GM19025 (cell line): Measurements from ENCODE around the gene ZNF200.
"Not testable (repeated sequence)": the region's sequence is repeated elsewhere in the genome, so short reads cannot be mapped to it uniquely, and the experiment has no call there.

Experiments
- ATAC-seq: cut with Tn5 transposase; IDR thresholded peaks from one replicate; pipeline ENCODE4 v1.9.1; 2021; ENCODE audit warnings: mild to moderate bottlenecking, low read depth, moderate library complexity; ENCODE audit not compliant: unreplicated experiment

Gene ZNF200

DNA sequence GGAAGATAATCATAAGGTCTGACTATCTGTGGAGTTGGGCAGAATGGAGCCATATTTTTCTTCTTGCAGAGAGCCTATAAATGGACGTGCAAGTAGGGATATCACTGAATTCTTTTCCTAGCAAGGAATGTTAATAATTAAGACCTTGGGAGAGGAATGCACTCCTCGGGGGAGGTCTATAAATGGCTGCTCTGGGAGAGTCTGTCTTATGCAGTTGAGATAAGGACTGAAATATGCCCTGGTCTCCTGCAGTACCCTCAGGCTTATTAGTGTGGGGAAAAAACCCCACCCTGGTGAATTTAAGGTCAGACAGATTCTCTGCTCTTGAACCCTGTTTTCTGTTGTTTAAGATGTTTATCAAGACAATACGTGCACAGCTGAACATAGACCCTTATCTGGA is 29.0 kb downstream of the ZNF200 start:
- not testable (repeated sequence) for ATAC-seq

DNA sequence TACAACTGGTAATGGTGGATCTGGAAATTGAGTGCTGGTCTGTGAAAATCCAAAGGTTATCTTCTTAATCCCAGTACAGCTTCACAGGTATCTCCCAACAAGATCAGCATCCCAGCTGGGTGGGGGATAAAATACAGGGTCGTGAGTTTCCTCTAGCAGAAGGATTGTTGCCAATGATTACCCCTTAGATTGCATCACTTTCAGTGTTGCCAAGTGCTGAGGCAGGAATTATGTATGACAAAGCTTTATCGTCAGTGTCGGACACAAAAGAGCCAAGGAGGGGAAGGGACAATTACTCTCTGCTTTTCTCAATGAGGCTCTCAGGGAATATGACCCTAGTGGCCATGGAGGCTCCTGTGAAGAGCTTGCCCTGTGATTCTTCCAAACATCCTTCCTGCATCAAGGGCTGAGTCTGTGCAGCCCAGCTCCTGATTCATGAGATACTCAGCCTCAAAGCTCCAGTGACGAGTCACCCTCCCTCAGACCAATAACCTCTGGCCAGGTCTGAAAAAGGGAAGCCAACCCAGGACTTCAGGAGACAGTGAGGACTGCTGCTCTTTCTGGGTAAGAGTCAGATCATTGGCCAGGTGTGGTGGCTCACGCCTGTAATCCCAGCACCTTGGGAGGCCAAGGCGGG is 31.9 kb downstream of the ZNF200 start:
- no peak for ATAC-seq

DNA sequence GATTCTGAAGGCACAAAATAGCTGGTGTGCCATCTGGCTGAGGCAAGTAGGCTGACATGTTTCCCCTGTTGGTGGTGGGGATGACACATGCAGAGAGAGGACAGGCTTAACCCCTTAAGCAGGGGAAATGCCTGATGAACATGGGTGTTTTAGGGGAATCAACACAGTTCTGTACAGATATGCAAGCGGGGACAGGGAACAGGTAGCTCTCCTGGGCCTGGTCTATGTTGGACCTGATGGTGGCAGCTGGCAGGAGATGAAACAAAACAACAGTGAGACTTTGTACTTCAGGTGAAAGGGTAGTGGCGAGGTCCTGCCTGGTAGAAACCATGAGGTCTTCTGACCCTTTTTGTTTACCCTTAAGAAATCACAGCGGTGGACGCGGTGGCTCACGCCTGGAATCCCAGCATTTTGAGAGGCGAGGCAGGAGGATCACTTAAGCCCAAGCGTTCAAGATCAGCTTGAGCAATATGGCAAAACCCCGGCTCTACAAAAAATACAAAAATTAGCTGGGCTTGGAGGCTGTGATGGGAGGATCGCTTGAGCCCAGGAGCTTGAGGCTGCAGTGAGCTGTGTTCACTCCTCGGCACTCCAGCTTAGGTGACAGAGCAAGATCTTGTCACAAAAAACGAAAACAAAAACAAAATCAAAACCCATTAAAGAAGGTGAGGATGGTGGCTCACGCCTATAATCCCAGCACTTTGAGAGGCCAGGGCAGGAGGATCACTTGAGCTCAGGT is 36.5 kb downstream of the ZNF200 start:
- ATAC-seq = no peak

DNA sequence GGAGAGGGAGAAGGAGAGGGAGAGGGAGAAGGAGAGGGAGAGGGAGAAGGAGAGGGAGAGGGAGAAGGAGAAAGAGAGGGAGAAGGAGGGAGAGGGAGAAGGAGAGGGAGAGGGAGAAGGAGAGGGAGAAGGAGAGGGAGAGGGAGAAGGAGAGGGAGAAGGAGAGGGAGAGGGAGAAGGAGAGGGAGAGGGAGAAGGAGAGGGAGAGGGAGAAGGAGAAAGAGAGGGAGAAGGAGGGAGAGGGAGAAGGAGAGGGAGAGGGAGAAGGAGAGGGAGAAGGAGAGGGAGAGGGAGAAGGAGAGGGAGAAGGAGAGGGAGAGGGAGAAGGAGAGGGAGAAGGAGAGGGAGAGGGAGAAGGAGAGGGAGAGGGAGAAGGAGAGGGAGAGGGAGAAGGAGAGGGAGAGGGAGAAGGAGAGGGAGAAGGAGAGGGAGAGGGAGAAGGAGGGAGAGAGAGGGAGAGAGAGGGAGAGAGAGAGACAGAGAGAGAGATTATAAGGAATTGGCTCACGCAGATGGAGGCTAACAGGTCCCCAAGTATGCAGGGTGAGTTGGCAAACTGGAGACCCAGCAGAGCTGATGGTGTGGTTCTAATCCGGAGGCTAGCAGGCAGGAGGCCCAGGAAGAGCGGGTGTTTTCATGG is 37.1 kb downstream of the ZNF200 start:
- not testable (repeated sequence) for ATAC-seq

DNA sequence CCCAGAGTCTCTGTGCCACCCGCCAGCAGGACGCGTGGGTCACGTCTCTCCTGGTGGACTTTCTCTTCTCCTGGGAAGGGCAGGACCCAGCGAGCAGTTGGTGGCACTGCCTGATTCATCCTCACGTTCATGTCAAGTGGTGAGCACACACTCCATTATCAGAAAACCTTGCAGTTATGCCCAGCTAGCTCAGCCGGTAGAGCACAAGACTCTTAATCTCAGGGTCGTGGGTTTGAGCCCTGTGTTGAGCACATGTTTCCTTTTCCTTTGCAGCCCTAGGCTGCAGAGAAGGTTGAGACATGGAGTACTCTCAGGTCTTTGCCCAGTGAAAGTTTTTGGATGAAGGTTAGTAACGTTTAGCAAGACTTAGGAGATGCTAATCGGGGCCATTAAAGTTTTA is 39.0 kb downstream of the ZNF200 start:
- ATAC-seq = no peak

DNA sequence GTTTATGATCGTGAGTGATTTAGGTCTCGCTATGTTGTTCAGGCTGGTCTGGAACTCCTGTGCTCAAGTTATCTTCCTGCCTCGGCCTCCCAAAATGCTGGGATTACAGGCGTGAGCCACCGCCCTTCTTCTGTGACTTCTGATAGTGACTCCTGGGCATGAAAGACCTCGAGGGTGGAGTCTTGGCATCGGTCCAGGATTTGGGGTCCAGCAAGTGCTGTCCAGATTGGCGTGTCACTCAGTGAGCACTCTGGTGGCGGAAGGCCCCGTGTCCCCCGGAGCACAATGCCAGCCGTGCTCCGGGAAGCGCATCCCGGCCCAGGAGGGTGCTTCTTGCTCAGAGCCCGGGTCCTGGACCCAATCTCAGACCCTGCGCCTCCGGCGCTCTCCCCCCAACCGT is 40.2 kb downstream of the ZNF200 start:
- ATAC-seq = no peak

DNA sequence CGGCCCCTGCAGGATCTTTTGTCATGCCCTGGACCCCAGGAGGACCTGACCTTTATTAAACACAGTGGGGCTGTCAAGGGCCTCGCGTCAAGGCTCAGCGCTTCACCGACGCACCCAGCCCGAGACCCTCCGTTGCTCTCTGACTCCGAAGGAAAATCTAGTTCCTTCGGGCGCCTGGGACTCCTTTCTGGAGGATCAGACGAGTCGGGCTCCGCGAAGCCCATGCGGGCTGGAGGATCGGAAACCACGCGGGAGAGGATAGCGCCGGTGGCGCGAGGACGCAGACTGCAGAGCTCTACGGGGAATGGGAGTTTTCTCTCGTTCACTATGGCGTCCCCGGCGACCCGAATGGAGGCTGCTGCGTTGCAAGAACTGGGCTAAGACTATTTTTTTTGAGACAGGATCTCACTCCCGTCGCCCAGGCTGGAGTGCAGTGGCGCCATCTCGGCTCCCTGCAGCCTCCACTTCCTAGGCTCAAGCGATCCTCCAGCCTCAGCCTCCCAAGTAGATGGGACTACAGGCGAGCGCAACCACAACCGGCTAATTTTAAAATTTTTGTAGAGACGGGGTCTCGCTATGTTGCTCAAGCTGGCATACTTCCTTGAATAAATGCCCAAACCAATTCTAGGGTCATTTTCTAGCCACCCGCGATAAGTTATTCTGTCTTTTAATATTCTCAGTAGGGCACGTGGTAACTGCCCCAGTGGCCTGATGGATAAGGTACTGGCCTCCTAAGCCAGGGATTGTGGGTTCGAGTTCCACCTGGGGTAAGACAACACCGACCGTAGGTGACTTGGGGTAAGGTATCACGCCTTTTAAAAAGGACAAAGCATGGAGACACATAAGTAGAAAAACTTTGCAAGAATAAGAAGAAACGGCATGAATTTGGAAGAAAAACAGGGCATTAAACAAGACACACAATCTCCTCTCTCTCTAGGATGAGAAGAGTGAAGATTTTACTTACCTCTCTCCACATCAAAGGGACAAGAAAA is 41.4 kb downstream of the ZNF200 start:
- no peak for ATAC-seq

DNA sequence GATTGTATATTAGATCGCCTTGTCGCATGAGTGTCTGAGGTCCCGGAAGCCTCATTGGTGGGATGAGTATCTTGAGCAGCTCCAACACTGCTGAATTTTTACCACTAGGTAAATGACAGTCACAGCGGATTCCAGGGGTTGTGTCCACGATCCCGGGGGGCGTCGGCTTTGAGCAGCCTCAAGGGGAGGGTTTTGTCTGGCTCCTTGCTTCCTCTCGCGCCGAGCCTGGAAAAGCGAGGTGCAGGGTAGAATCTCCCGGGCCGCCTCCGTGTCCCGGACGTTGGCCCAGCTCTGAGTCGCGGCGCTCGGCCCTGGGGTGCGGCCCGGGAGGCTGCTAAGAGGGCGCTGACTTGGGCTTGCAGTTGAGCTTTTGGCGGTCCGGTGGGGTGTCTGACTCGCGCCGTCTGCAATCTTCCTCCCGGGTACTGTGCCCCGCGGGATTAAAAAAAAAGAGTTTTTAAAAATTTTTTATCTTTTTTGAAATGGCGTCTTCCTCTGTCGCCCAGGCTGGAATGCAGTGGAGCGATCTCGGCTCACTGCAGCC is 42.4 kb downstream of the ZNF200 start:
- no peak for ATAC-seq

DNA sequence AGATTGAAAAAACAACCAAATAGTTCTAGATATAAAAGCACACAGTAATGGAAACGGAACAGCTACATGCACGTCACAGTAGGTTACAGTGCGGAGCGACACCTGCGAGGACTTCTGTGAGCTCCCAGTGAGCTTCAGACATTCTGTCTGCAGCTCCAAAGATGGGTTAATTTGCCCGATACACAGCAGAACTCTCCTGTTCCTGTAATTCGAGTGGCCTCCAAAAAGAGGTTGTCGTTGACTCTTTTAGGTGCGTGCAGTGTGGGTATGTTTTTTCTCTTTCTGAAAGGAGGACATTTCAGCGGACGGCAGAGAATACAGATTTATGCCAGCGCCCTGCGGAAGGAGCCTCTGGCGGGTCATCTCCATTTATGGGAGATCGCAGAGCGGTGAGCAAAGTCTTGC is 44.0 kb downstream of the ZNF200 start:
- ATAC-seq = no peak

DNA sequence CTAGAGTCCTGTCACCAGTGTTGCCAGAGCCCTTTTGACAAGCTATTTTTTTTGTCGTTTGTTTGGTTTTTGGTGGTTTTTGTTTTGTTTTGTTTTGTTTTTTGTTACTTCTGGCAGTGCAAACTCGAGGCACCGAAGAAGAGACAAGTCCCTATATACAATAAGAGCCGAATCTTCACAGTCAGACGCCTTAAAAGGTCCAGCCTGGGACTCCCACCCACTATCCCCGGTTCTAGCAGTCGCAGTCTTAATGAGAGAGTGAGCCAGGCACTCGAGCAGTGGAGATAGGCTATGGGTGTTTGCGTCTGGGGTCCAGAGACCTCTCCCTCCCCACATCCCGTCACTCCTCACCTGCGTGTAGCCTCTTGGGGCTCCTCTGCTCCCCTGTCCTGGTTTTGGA is 45.1 kb downstream of the ZNF200 start:
- ATAC-seq = no peak

DNA sequence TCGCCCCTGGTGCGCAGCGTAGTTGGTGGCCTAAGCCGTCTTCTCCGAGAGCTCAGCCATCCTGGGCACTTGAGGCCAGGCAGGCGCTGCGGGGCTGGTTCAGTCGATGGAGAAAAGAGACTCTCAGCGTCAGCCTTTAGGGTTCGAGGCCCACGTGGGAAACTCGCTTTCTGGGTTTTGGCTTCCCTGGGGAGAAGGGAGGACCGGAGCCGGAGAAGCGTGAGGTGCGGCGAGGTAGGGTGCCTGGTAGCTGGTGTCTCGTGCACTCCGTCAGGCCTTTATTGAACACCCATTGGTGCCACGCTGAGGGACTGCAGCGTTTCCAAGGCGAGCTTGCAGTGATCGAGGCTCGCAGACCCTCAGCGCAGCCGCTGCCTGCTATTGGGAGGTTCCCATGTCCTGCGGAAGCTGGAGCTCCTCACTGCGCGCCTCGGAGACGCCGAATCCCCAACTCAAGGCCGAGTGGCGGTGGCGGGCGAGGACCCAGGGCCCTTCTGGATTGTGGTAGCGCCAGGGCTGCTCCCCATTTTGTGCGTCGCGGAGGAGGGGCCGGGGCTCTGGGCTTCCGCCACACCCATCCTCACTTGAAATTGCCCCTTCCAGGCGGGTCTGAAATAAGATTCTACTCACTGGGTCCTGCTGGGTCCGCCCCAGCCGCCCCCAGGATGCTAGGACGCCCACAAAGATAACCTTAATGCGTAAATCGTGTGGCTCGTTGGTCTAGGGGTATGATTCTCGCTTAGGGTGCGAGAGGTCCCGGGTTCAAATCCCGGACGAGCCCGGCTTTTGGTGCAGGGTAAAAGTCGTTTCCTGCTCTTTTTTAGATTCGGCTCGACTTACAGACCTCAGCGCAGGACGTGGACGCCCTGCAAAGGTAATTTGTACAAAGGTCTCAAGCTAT is 45.8 kb downstream of the ZNF200 start:
- ATAC-seq = no peak

DNA sequence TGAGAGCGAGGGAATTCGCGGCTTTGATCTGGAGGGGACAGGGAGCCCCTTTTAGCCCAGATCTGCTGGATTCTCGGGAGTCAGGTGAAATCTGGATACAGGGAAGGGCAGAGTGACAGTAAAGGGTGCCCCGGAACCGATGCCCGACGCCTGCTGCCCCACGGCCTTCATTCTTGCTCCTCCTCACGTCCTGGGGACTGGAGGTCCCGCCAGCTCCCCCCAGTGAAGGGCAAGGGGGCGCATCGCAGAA is 46.4 kb downstream of the ZNF200 start:
- no peak for ATAC-seq

DNA sequence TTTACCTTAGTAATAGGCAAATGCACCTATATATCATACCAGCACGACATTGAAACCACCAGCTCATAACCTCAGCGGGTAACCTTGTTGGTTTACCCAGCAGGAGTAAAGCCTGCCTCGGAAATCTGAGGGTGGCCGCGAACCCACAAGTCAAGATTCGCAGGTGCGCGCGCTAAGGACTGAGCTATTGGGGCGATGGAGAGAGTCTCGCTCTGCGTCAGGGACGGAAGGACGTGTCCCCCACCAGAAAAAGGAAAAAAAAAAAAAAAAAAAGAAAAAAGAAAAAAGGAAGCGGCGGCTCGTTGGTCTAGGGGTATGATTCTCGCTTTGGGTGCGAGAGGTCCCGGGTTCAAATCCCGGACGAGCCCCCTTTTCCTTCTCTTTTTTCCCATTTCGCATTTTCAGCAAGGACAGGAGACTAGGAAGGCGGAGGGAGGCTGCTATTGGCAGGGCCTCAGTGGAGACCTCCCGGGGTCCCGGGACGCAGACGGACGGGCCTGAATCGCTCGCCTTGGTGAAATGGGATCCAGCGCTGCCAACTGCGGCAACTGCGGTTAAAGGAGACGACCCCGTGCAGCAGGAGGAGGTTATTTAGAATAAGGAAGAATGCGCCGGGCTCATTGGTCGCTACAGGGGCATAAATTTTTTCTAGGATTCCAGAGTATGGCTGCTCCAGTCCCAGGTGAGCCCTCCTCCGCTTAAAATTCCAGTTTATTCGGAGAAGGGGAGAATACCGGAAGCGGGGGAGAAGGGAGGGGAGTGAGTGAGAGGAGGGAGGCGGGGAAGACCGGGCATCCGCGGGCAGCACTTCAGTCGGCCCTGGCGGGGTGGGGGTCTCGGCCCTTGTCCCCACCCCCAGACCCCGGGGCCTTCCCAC is 46.9 kb downstream of the ZNF200 start, which contains the start of gene OR1F1:
OR1F1 (plus strand) TSS at position 407 of the 877 bp plus-strand sequence.
- no peak for ATAC-seq

DNA sequence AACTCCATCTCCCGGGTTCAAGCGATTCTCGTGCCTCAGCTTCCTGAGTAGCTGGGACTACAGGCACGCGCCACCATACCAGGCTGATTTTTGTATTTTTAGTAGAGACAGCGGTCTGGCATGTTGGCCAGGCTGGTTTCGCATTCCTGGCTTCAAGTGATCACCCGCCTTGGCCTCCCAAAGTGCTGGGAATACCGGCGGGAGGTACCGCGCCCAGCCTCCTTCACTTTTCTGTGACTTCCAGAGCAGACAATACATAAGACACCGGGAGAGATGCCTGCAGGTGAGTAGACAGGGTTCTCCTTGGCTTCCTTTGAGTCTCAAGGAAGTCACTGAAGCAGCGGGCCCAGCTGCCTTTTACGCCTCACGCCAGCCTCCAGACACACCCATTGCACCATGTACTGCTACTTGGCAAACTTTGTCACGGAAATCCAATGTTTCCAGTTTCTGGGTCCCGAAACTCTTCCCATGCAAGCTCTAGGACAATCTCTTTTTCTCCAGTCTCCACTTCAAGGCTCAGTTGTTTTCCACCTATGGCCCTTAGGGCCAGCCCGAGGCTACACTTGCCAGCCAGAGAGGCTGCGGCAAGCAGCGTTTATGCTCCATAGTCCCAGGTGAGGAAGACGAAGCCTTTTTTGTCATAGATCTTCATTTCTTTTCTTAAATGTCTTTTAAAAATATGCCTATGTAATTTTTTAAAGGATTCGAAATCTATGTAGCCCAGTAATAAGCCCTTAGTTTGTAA is 47.8 kb downstream of the ZNF200 start:
- no peak for ATAC-seq

DNA sequence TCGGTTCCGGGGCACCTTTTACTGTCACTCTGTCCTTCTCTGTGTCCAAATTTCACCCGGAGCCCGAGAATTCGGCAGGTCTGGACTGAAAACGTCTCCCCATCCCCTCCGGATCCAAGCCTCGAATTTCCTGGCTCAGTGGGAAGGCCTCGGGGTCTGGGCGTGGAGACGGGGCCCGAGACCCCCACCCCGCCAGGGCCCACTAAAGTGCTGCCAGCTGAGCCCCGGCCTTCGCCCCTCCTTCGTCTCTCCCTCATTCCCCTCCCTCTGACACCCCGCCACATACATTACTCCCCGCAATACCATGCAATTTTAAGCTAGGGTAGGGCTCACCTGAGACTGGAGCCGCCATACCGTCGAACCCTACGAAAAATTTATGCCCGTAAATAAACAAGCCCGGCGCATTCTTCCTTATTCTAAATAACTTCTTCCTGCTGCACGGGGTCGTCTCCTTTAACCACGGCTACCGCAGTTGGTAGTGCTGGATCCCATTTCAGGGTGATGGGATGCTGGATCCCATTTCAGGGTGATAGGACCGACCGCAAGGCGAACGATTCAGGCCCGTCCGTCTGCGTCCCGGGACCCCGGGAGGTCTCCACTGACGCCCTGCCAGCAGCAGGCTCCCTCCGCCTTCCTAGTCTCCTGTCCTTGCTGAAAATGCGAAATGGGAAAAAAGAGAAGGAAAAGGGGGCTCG is 51.4 kb downstream of the ZNF200 start:
- no peak for ATAC-seq

DNA sequence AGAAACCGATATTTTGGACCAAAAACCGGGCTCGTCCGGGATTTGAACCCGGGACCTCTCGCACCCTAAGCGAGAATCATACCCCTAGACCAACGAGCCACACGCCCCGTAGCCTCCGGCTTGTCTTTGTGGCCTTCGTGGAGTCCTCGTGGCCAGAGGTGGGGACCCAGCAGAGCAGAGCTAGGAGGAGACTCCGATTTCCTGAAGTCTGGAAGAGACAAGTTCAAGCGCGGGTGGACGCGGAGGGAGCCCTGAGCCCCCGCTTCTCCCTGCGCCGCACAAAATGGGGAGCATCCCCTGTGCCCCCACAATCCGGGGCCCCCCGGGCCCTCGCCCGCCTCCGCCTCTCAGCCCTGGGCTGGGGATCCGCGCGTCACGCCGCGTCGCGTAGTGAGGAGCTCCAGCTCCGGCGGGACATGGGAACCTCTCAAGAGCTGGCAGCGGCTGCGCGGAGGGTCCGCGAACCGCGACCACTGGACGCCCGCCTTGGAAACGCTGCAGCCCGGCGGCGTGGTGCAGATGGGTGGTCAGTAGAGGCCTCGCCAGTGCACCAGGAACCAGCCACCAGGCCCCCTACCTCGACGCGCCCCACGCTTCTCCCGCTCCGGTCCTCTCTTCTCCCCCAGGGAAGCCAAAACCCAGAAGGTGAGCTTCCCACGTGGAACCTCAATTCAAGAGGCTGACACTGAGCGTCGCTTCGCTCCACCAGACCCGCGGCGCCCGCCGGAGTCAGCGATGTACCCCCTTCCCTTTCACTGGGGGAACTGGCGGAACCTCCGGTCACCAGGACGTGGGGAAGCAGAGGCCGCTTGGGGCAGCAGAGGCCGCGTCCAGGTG is 52.1 kb downstream of the ZNF200 start:
- no peak for ATAC-seq

DNA sequence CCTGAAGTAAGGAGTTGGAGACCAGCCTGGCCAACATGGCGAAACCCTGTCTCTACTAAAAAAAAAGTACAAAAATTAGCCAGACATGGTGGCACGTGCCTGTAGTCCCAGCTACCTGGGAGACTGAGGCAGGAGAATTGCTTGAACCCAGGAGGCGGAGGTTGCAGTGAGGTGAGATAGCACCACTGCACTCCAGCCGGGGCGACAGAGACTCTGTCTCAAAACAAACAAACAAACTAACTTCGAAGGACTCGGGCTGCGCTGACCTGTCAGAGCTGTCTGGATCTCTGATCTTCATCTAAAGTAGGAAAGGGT is 52.7 kb downstream of the ZNF200 start:
- ATAC-seq = not testable (repeated sequence)
